ENCODE data around the gene FTO.

FTO gene

DNA sequence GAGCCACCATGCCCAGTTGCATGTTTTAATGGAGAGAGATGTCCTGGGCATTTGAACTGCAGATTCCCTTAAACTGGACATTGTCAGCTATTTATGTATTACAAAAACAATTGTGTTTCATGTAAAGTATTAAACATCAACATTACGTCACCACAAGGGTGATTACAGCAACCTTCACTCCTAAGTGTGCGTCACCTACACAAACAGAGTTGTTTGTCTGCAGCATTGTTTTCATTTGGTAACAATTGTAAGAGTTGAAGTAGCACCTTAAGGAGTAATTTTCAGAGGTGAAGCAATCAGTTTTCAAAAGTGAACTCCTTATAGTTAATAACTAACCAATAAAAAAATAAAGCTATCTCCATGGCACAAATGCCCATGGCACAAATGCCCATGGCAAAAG is 311.2 kb downstream of the FTO start:
- DNase-seq (ENCODE audit: low spot score), result no peak

DNA sequence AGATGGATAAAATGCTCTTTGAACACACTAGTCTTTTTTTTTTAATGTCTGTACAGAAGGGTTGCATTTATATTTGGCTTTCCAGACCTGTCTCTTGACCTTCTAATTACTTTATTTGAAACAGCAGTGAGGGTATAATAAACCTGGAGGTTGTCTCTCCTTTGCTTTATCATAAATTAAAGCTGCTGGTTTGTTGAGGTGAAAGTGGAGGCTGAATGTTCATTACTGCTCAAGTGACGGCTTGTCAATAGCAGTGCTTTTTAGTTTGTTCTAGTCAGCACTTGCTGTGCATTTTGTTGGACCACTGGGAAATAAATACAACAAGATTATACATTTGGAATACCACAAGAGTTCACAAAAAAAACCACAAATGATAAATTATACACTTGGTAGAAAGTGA is 318.4 kb downstream of the FTO start:
- DNase-seq (ENCODE audit: low spot score), result no peak

DNA sequence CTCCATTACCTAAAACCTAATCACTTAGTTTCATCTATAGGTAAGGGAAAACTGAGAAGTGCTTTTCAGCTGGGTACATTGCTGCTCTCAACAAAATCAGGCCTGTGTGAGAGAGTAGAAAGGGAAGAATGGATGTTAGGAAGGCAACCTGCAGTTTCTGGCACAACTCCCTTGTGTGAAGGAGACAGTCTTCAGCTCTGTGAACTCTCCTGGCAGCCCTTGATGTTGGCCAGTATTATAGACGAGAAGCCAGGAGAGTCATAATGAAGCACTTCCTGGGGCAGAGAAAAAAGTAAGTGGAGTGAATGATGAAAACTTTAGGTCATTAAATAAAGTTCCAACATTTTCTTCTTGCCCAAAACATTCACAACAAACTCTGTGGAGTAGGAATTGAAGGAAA is 322.5 kb downstream of the FTO start:
- DNase-seq (ENCODE audit: low spot score), result no peak

DNA sequence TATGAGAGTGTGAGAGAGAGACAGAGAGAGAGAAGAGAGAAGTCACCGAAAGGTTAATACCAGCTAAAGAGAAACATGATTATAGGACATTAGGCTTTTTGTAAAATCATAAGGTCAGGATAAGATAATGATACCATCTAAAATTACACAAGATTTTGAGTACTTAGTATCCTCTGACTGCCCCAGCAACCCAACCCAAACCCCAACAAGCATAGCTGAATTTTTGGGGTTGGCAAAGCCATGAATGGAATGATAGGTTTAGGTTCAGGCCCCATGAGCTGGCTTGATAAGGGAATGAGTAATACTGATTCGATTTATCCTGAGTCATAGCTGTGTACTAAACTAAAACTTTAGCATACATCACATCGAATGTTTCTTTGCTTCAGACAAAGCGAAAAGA is 323.1 kb downstream of the FTO start:
- DNase-seq (ENCODE audit: low spot score), result no peak

DNA sequence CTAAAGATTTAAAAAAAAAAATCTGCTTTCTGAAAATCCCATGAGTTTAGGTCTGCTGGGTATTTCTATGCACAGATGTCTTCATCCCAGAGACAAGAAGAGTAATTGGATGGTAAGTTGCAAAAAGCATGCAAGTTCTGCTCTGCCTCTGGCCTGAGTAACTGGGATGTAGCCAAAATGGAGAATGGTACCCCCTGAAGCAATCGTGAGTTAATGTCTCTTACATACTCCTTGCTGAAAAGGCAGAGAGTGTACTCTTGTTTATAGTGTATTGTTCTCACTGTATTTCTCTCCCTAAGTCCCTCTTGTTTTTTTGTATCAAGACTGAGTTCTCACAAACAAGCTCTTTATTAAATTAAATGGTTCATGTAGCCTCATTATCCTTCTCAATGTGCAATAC is 323.6 kb downstream of the FTO start:
- no peak for DNase-seq (ENCODE audit: low spot score)

DNA sequence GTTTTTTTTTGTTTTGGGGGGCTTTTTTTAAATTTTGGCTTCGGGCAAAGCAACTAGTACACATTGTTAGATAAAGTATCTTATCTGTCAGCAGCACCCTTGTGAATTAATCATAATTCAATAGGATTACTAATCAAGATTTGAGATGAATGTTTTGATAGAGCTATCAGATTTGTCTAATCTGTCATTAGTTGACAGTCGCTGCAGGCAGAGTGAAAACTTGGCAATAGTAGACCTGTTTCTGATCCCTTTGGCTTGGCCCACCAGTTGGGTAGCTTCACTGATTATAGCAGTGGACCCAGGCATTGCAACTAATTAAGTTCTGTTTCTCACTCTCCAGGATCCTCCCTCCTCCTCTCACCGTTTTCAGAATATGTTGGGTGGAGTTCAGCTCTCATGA is 324.0 kb downstream of the FTO start:
- DNase-seq (ENCODE audit: low spot score), result no peak

DNA sequence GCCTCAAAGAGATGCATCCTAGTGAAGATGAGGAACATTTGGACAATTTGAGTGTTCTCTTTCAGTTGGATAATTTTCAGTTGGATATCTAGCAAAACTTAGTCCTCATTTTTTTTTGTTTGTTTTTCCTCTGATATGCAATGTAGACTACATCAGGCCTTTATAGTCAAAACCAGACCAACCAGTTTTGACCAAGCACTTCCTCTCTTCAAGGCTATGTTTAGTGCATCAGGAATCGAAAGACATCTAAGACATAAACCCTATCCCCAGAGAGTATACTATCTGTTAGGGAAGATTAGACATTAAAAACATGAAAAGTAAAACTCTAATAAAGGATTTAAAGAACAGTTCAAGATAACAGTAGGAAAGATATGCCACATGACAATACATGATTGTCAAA is 326.5 kb downstream of the FTO start:
- DNase-seq (ENCODE audit: low spot score), result no peak

DNA sequence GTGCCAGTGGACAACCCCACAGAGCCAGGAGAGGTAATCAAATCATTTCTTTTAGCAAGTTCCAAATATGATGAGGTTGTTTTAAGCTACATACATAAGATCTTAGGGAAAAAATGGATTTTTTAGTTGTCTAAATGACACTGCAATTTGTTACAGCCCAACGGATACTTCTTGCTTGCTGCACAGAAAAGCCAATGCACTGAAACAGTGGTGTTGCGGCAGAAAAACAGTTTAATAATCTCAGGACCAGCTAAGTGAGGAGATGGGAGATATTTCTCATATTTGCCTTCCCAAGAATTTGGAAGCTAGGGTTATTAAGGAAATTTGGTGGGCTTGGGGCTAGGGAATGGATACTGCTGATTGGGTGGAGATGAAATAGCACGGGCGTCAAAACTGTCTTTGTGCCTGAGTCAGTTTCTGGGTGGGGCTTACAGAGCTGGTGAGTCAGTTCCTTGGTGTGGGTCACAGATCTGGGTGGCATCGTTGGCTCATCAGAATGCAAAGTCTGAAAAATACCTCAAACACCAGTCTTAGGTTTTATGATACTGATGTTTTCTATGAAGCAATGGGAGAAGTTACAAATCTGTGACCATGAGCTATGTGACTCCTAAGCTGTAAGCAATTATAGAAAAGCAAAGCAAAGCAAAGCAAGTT is 327.3 kb downstream of the FTO start:
- DNase-seq (ENCODE audit: low spot score), result no peak

DNA sequence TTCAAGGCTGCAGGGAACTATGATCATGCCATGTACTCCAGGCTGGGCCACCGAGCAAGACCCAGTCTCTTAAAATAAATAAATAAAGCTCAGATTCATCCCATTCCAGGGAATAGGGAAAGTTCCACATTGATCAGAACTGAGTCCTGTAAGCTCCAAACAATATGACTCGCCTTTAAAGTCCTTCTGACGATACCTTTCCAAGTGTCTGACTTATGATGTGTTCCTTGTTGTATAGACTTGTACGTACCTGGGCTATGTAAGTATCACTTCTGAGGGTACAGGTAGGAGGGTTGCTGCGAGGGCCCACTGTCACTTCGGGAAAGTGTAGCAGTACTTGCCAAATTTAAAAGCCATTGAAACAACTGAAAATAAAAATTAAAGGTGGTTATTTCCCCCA is 329.8 kb downstream of the FTO start:
- DNase-seq (ENCODE audit: low spot score), result no peak

DNA sequence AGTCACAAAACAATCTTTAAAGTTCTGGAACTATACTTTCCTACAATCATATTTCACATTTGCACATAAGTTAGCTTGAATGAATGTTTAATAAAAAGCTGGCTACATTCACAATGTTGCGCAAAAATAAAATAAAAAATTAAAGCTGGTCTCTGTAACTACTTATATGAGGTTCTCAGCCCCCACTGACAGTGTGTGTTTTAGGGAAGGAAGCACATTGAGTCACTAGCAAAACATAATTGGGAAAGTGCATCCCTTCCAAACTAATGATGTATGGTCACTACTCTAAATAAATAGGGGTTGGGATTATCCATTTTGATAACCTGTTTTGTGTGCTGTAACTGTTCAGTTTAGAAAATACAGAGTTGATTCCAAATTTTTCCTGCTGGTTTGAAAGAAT is 330.7 kb downstream of the FTO start:
- DNase-seq (ENCODE audit: low spot score), result no peak

DNA sequence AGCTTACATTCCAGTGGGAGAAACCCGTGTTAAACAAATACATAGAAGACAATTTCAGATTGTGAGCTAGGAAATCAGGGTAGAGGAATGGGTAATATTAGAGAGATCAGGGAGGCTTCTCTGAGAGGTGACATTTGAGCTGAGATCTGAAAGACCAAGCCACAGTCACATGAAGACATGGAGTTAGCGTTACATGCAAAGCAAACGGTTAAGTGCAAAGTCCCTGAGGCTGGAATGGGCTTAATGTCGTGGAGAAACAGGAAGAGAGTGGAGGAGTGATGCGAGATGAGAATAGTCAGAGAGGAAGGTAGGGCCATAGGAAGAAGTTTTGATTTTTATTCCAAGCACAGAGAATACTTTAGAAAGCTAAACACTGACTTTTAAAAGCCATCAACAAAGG is 336.5 kb downstream of the FTO start:
- DNase-seq (ENCODE audit: low spot score), result no peak

DNA sequence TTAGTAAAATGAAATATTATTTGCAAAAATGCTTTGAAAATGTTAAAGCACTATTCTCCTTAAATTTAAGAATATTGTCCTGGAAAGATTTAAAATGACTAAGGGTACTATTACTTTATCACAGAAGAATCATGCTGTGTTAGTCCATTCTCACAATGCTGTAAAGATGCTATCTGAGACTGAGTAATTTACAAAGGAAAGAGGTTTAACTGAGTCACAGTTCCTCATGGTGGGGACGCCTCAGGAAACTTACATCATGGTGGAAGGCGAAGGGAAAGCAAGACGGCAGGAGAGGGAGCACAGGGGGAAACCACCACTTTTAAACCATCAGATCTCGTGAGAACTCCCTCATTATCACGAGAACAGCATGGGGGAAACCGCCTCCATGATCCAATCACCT is 337.0 kb downstream of the FTO start:
- no peak for DNase-seq (ENCODE audit: low spot score)

DNA sequence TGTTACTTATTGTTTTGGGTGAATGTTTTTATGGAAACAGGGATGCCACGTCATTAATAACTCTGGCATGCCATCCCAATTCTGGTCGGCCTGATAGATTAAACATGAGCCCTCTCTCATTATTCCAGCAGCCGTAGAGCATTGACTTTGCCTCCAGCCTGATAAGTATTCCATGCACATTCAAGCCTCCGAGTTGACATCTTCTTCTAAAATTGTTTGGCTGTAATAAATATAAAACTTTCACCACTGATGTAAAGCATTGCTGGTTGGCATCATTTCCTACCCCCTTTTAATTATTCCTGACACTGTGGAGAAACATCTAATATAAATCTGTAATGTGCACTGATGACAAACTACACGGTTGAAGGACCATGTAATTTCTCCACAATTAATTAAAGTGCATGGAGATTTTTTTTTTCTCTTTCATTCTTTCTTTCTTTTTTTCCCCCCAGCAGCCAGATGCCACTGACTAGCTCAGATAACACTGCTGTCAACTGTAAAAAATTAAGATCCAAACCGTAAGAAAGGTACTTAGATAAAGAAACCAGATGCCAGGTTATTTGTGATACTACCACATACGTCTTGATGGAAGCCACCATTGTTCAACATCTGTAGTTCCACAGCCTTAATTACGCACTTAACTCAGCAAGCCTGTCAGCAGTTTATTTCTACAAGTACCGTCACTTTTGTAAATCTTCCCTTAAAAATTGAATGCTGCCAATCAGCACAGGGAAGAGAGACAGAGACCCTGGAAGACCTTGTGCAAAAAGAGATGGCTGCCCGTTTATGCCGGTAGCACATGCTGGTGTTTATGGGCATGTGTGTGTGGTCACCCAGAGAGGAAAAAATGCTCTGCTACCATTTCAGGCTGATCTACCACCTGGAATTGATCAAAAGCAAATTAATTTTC is 344.9 kb downstream of the FTO start:
- DNase-seq (ENCODE audit: low spot score), result no peak

DNA sequence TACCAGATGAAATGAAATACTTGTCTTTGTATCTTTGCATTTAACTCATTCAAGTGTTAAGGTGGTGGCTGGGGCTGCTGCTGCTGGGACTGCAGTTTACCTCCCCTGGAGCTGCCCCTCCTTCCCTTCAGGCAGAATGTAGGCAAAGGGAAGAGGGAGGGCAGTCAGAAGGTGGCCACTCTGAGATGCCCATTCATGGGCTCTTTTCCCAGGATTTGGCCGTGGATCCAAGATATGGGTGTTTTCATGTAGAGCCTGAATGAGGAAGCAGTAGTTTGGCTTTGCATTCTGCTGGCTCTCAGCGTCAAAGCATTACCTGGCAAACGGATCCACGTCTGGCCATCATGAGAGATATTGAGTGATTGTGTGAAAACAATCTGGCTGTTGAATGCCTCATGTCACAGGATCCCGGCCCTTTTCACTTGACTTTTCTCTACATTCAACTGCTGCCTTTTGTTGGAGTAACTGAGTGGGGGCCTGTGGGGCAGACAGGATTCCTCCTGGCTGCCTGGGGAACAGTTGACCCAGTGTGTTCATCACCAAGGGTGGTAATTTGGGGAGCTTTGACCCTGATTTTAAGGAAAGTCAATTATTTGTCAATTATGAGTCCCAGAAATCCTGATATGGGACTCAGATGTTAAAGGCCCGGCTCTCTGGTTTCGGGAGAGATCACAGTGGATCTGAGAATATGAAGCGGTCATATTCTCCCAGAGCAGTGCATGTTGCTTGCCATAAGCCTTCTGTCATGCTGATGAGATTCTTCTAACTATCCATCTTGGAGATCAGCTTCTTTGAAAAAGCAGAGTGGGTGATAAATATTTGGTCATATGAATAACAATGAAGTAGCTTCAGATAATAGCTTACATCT is 345.9 kb downstream of the FTO start:
- DNase-seq (ENCODE audit: low spot score), result no peak

DNA sequence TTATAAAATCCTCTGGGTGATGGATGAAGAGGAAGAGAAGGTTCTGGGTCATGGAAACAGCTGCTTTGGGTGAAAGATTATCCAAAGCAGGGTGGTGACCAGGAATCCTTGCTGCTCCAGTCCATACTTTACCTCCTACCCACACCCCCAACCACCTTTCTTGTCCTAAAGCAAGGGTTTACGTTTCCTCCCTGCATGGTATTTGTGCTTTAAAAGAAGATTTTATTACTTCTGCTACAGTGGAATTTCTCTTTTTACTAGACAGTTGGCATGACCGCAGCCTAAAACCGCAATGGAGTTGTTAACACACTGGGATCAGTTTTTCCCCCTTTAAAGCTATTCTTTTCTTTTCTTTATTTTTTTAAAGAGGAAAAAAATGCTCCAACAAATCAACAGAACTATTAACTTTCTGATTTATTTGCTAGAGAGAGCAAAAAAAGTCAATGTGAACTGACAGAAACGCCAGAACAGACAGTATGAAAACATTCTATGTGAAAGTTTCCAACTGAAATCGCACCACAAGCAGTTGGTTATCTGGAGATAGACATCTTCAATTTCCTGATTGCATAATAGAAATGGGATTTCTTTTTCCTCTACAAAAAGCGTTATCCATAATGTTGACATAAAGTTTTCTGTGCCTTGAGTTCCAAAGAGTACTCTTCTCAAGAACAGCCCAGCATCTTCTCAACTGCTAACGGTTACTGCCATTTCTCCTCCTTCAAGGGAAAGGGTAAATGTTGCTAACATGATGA is 346.7 kb downstream of the FTO start:
- DNase-seq (ENCODE audit: low spot score), result no peak

DNA sequence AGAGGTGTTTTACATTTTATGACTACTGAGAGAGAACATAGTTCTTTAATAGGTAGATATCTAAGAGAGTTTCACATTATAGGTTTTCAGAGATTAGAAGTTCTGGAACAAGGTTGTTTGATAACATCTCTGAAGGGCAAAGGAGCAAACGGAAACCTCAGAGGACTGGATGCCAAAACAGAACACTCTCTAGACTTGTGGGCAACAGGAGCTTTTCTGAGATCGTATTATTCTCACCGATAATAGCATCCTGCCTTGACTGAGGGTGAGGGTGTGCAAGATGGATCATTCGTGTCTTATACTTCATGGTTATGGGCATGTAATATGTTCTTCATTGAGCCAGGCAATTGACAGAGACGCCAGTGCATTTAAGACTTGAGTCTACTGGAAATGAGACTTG is 347.9 kb downstream of the FTO start:
- no peak for DNase-seq (ENCODE audit: low spot score)

DNA sequence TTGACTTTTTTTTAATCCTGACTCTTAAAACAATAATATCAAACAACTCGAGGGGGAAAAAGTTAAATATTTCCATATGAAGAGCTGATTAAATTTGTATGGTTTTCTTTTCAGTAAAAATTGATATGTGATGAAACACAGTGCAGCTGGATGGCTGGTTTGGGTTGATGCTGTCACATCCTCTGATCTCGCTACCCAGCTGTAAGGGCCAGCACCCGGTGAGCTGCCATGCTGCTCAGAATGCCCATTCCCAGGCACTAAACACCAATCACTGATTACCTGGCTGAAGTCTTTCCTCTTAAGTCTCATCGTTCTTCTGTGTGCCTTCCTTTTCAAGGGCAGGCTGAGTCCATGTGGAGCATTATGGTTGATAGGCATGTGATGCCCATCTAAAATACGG is 348.3 kb downstream of the FTO start:
- no peak for DNase-seq (ENCODE audit: low spot score)

DNA sequence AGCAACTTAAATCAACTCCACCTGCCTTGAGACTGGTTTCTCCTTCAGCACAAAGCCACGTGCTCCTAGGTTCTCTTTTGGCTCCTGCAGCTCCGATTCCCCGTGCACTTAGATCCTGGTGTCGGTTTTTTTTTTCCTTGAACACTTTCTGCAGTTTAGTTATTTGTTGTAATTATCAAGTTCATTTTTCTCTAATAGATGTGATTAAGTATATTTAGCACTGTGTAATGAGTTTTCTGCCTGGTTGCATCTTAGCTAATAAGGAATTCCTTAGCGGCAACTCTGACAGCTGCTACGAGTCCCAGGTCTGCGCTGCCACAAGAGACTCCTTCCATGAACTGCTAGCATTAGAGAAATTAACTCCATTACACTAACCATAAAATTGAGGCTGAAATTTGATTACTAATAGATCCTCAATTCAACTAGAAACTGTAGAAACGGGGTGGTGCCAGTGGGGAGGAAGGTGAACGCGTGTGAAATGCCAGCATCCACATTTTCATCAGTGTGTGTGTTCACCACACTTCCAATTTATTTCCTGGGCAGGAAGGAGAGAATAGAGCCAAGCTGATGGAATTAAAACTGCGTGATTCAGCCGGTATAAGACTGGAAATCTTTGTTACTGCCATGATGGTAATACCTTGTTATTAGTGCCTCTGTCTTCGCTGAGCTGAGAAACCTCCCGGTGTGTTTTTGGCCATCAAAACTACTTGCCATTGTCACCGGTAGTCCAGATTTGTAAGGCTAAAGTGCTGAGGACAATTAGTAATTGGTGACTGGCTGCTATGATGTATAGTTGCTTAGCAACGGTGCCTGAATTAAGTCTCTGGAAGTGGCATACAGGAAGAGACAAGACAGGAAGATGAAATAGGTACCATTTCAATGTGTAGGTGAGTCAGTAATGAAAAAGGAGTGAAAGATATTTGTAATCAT is 350.2 kb downstream of the FTO start:
- DNase-seq (ENCODE audit: low spot score), result no peak

DNA sequence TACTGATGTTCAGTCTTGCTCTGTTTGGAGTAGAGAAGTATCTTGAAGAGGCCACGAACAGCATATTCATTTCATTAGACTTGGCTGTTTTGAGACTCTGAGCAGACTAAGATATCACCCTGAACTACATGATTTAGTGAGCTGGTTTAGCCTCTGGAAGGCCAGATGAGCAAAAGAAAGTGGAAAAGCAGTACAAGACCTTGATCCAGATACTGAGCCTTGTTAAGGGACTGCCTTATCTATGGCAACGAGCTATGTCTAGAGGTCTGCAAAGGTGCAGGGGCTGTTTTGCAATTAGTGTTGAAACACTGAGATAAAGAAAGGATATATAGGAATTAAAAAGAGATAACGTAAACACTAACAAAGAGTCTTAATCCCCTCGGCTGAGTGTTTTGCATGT is 351.2 kb downstream of the FTO start:
- no peak for DNase-seq (ENCODE audit: low spot score)

DNA sequence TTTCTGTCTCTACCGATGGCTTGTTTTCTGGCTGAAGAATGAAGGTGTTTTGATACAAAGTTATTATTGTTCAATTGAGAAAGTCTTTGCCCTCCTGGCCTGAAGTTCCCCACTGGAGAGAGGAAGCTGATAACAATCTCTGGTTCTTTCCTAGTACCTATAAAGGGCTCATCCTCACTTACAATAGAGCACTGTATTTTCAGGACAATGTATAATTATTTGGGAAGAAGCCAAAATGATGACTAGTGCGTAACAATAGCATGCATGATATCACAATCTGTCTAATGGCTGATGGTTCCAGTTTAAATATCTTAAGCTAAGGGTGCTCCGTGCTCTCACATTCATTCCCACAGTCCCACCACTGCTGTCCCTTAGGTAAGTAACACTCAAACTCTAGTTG is 351.9 kb downstream of the FTO start:
- no peak for DNase-seq (ENCODE audit: low spot score)

DNA sequence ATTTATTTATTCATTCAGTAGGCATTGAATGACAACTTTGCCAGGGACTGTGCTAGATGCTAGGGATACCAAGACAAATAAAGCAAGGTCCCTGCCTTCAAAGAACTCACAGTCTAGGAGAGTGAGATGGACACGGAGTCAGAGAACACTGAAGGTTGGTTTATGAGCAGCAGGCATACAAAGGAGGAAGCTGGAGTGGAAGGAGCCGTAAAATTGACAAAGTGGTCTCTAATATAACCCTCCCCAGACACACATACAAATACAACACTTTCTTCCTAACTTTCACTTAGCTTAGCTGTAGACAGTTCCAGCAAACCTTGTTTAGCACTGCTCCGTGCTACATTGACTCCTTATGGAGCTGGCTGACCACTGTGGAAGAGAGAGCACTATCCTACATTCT is 353.0 kb downstream of the FTO start:
- DNase-seq (ENCODE audit: low spot score), result no peak
